ENCODE data around the gene CLOCK.

Gene CLOCK

DNA sequence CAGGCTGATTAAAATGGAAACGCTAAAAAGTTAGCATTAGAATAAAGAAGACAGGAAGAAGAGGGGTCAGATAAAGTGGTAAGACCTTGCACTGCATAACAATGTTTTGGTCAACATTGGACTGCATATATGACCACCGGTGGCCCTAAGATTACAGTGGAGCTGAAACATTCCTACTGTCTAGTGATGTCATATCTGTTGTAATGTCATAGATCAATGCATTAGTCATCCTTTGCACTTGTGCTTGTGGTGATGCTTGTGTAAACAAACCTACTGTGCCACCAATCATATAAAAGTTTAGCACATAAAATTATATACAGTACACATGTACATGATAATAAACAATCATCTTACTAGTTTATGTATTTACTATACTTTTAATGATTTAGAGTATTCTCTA is 78.0 kb downstream of the CLOCK start:
- no peak for DNase-seq

DNA sequence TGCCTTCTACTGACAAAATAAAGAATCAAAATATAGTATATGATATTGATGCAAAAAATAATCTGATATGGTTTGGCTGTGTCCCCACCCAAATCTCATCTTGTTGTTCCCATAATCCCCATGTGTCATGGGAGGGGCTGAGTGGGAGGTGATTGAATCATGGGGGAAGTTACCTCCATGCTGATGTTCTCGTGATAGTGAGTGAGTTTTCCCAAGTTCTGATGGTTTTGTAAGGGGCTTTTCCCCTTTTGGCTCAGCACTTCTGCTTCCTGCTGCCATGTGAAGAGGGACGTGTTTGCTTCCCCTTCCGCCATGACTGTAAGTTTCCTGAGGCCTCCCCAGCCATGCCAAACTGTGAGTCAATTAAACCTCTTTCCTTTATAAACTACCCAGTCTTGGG is 80.7 kb downstream of the CLOCK start:
- no peak for DNase-seq

DNA sequence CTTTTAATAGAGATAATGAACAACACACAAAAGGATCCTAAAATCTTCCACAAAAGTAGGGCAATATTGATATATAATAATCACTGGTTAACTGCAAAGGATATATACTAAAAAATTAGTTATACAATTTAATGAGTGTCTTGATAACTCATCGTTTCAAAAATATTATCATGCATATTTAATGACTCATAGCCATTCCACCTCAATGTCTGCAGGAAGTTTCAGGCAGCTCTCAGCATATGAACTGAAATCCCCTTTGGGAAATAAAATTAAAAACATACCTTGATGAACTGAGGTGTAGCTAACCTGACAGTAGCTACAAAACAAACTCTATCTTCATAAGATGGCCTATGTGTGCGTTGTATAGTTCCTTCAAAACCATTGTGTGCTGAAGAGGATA is 88.1 kb downstream of the CLOCK start:
- no peak for DNase-seq

DNA sequence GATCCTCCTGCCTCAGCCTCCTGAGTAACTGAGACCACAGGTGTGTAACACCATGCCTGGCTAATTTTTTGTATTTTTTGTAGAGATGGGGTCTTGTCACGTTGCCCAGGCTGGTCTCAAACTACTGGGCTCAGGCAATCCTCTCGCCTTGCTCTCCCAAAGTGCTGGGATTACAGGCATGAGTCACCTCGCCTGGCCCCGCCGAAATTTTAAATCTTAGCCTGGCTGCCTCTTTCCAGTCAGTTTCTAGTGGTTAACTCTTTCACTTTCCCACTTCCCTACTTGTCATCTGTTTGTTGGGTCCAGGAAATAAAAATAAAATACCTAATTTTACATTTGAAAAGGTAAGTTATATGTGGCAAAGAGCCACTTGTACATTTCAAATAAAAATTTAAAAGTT is 88.5 kb downstream of the CLOCK start:
- DNase-seq, result no peak

DNA sequence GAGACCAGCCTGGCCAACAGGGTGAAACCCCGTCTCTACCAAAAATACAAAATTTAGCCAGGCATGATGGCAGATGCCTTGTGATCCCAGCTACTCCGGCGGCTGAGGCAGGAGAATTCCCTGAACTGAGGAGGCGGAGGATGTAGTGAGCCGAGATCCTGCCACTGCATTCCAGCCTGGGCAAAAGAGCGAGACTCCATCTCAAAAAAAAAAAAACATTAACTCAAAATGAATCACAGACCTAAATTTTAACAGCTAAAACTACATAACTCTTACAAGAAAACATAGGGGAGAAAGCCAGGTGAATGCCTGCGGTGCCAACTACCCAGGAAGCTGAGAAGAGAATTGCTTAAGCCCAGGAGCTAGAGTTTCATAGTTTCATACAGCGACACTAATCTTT is 96.1 kb downstream of the CLOCK start:
- no peak for DNase-seq

DNA sequence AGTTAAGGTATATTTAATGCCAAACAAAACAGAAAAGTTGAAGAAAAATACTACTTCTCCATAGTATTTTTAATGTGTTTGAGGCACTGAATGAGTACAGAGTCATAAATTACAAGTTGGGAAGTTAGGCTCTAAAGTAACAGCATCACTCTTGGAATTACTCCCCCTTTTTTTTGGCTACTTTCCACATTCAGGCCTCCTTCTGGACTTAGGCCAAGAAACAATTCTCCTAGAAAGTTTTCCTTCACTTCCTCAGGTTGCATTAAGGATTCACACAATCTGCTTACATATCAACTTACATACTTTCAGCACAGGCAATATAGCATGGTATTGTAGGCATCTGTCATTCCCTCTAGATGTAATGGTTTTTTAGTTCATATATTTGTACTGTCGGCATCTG is 98.9 kb downstream of the CLOCK start:
- DNase-seq, result no peak

DNA sequence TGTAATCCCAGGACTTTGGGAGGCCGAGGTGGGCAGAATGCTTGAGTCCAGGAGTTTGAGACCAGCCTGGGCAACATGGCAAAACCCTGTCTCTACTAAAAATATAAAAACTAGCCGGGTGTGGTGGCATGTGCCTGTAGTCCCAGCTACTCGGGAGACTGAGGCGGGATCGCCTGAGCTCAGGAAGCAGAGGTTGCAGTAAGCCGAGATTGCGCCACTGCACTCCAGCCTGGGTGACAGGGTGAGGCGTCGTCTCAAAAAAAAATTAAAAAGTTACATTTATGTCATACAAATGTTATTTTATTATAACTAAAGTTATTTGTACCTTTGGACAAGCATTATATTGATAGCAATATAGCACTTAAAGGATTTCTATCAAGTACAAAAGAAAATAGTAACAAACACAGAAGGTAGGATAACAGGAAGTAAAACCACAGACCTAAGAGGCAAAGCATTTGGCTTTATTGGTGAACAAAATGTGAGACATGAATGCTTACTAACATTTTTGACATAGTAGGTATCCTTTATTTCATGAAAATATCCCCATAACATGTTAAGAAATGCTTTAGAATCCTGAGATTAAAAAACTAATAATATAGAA is 99.5 kb downstream of the CLOCK start:
- DNase-seq, result no peak

DNA sequence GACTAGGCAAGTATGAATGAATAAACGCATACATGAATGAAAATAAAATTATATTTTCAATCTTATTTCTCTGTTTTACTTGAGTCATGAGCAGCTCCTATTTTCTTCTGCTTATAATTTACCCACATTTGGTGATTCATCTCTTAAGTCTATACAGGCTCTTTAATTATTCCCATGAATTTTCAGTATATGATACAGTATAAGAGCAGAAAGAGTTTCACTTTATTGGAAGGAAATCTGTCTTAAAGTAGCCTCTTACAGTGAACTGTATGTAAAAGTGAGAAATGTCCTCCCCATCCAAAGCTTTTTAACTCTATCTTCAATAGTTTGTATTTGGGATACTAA is 100.2 kb downstream of the CLOCK start:
- no peak for DNase-seq

DNA sequence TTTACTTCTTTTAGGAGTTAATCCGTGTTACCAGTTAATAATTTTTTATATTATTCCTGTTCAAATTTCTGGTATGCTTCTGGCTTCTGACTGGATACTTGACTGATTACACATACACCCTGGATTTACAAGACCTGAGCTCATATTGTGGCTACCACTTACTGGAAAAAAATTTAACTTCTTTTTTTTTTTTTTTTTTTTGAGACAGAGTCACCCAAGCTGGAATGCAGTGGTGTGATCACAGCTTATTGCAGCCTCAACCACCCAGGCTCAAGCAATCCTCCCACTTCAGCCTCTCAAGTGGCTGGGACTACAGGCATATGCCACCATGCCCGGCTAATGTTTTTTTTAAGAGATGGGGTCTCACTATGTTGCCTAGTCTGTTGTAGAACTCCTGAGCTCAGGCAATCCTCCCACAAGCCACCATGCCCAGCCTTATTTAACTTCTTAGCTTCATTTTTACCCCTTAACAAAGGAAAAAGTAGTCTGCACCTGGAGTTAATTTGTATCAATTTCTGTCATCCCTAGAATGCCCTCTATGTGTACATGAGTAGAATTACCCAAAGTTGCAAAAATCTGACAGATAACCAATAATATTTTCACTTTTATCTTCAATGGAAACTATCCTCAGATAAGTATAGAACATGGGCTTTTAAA is 100.7 kb downstream of the CLOCK start:
- no peak for DNase-seq

DNA sequence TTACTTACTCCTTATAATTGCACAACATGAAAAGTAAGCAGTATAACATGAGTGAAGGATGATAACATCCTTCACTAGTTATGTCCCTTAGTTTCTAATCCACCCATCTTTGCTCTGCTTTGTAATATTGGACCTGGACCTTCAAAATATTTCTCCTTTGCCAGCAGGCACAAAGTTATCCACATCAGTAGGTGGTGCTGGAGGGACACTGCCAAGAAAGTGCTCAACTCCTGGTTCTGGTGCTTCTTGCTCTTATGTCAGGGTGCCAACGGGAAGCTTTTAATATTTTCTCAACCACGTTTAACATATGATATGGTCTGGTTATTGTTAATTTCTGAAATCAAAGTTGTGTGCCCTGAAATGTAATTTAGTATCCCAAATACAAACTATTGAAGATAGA is 101.9 kb downstream of the CLOCK start:
- DNase-seq, result no peak

DNA sequence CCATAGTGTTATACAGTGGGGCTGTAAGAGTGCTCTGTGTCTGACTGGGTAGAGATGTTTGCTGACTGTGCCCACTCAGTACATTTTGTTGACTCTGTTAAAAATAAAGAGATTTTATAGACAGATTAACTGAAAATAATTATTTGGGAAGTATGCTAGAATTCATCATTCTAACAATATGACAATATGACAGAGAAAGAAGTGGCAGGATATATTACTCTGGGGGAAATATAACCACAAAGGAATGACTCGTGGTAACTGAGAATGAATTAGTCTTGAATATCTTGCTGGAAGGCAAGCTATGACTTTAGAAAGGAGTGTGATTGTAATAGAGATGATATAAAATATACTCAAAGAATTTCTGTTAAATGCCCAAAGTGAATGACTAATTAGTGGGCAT is 104.2 kb downstream of the CLOCK start:
- no peak for DNase-seq

DNA sequence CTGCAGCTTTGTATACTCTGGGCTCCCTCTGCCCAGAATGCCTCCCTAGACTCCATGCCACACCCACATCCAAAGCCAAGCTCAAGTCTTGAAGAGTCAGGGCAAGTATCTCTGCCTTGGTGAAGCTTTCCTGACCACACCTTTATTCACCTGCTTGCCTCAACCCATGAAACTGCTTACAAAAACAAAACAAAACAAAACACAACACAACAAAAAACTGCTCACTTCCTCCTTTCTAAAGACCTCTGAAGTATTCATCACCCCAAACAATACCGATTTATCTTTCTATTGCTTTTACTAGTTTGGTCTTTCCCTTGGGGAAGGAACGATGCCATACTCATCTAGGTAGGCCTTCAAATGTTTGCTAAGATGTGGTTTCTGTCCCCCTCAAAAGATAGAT is 105.9 kb downstream of the CLOCK start:
- no peak for DNase-seq

DNA sequence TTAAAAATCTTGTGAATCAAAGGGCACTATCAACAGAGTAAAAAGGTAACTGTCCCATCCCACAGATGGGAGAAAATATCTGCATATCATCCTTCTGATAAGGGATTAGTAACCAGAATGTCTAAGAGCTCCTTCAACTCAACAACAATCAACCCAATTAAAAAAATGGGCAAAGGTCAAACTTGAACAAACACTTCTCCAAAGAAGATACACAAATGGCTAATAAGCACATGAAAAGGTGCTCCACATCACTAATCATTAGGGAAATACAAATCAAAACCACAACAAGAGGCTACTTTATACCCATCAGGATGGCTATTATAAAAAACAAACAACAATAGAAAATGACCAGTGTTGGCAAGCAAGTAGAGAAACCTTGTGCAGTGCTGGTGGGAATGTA is 107.7 kb downstream of the CLOCK start:
- DNase-seq, result no peak

DNA sequence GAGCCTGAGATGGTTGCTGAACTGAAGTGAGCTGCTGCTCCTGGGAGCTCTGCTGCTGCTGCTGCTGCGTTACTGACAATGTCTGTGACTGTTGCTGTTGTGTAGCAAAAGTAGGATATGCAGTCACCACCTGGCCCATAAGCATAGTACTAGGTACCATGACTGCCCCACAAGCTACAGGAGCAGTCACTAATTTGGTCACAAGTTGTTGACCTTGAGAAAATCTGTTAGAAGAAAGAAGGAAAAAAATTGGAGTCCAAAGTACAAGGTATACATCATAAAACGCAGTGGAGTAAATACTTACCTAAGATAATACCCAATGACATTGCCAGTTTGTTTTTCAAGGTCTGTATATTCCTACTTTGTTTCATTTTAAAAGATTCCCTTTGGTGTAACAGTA is 108.4 kb downstream of the CLOCK start:
- no peak for DNase-seq

DNA sequence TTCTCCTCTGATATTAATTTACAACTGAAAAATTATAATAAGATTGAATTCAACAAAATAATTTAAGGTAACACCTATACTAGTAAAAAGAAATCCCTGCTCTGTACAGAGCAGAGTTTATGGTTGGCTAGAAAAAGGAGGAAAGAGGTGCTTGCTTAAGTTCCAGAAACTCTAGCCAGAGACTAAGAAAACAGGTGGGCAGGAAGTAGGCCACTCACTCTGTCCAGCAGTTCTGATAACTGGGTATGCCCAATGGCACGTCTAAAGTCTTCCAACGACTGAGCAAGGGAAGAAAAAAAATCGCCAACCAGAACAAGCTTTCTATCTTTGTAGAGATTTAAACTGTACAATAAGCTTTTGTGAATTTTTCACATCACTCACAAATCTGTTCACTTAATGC is 108.9 kb downstream of the CLOCK start:
- DNase-seq, result no peak

DNA sequence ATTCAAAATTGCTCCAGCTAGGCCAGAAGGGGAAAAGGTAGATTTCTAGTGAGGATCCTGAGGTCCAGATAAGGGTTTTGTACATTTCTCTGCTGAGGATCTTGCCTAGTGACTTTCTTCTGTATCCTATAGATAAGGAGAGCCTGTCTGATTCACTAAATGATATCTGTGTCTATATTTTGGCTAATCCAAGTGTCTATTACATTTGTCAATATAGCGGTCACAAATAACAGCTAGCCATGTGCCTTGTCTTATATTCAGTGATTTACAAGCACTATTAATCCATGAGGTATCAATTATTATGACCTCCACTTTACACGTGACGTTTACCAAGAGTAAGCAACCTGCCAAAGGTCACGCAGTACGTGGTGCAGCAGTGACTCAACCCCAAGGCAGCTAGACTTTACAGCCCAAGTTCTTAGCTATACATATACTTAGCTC is 109.3 kb downstream of the CLOCK start:
- no peak for DNase-seq

DNA sequence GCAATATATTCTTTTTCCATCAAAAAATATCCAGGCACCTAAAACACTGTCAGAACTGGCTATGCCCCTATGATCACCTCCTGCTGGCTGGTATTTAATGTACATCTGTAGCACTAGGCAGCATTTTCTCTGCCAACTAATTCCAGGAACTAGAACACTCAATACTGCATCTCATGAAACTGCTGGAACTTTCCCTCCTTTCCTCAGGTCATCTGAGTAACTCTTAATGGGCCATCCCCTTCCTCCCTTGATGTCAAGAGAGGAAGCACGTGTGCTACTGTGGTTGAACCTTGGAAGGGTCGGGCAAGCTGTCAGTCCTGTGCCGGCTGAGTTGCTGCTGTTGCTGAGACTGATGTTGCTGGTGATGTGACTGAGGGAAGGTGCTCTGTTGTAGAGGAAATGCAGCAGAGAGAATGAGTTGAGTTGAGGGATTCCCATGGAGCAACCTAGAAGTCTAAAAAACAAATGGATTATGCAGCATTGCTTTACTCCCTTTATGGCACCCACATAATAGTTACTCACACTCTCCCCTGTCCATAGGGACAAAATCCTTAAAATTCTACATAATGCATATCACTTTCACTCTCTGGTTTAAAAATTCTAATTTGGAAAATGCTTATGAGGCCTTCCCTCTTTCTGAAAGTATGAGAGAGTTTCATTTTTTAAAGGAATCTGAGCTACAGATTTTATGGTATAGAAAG is 111.4 kb downstream of the CLOCK start:
- DNase-seq, result no peak

DNA sequence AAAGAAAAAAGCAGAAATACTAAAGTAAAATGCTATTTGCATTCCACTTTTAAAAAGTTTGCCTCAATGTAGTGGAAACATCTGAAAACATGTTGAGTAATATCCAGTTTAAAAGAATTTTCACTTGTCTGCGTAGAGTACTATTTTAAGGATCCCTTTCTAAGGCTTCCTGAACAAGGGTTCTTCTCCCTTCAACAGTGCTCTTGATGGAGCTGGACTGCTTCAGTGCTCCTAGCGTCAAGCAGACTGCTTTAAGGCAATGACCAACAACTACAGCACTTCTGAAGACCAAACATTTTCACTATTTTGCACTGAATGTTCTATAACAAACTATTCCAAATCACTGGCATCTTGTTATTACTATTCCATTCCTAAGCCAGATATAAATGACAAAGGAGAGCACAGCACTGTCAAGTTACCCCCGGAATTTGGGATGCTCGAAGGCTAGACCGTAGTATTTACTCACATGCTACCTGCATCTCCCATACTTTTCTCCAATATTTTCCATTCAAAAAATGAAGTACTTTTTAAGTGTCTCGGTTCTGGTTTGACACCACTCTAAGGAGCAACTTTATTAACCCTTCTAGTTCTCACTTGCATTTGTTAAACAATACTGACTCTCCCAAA is 114.9 kb downstream of the CLOCK start:
- no peak for DNase-seq

DNA sequence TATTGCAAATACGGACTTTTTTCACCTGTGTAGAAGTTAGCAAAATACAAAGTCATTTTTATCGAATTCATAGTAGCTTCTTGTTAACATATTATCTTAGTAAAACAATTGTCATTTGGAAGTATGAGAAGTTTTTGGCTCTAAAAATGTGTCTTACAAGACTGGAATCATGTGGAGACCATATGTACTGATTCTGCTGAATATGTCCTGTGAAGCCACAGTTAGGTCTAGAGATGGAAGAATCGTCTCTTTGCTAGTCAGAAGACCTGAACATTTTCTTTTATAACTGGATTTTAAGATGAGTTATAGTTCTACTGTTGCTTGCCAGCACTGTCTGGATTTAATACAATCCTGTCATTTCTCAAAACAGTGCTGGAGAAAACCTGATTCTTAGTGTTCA is 121.9 kb downstream of the CLOCK start:
- DNase-seq, result no peak

DNA sequence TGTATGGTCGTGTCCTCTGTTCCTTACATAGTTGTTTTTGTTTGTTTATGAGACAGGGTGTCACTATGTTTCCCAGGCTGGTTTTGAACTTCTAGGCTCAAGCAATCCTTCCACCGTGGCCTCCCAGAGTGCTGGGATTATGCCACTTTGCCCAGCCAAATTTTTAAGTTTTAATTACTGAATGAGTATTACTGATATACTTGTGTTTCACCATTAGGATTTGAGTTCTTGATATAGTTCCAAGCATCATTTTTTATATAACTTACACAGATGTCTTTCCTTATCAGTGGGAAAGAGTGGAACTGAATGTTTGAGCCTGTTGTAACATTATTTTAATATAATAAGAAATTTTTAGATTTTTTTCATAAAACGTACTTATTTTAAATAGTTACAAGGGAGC is 130.5 kb downstream of the CLOCK start:
- DNase-seq, result no peak

DNA sequence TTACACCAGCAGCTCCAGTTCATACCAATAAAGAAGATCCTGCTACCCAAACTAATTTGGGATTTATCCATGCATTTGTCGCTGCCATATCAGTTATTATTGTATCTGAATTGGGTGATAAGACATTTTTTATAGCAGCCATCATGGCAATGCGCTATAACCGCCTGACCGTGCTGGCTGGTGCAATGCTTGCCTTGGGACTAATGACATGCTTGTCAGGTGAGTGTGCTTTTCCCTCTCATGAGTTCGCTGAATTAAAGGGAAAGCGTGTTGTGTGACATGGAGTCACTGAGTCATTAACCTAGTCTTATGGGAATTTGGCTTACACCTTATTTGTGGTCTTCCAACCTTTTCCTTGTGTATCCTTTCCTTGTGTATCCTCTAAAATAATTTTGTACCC is 135.1 kb downstream of the CLOCK start:
- DNase-seq, result no peak

DNA sequence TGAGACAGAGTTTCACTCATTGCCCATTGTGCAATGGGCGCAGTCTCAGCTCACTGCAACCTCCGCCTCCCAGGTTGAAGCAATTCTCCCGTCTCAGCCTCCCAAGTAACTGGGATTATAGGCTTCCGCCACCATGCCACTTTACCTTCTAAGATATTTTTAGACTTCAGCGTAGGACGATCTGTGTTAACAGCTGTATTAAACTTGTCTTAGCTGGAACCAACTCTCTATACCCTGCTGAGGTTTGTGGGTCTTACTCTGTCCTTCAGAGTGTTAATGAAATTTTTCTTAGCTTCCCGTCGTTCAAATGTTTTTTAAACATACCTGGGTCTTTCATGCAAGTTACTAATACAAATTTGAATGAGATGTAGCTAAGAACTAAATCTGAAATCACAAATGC is 136.3 kb downstream of the CLOCK start:
- DNase-seq, result no peak

DNA sequence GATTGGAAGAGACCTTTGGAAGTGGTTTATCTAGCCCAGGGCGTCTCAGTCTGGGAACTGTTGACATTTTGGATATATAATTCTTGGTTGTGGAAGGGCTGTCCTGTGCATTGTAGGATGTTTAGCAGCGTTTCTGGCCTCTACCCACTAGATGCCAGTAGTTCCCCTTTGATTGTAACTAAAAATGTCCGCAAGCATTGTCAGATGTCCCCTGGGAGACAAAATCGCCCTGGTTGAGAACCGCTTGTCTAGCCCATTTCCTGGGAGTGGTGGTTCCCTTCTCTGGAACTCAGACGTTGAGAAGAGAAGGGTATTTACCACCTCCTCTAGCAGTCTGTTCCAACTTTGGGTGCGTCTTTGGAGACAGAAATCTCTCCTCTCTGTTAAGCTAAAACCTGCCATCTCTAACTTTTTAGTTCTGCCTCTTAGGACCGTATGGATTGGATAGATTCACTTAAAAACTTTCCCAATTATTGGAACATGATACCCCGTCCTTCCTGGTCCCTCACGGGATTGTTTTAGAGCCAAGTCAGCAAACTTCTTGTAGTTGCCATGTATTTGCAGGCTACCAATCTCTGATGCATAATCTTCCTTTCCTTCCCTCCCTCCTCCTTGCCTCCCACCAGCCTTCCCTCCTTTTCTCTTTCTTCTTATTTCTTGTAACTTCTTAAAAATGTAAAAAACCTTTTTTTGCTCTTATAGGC is 137.1 kb downstream of the CLOCK start:
- no peak for DNase-seq

DNA sequence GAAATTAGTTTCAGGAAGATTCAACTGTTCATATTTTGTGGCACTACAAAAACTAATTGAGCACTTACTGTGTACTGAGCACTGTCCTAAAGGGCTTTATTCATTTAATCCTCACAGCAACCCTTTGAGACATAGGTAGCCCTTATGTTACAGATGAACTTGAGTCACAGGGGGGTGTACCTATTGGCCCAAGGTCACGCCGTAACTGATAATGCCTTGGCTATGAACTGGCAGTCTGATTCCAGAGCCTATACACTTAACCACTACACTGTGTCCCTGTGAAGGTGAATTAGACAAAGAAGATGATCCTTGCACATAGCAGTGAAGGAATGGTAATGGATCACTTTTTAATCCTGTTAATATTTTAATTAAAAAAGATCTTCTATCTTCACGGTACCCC is 138.9 kb downstream of the CLOCK start:
- no peak for DNase-seq

All from AML-193 (cell line).